NK-92 (cell line): ENCODE measurements around the gene SMCR8.
"Not testable (repeated sequence)": the region's sequence is repeated elsewhere in the genome, so short reads cannot be mapped to it uniquely, and the experiment has no call there.

Experiments
- DNase-seq: peaks from one replicate; lab custom pipeline; 2025; ENCODE audit not compliant: unreplicated experiment; lab: John Stamatoyannopoulos, UW

Gene SMCR8

GRCh38 chr17:18315961-18316360, 868 bp downstream of the SMCR8 start:
- no peak for DNase-seq

- DNase-seq, result no peak
Observed at GRCh38 chr17:18318117-18318516, 3.0 kb downstream of the SMCR8 start.

- DNase-seq, result no peak
Observed at GRCh38 chr17:18318771-18319450, 3.8 kb downstream of the SMCR8 start.

- DNase-seq, result no peak
Observed at GRCh38 chr17:18319604-18320256, 4.6 kb downstream of the SMCR8 start.

GRCh38 chr17:18320301-18320700, 5.2 kb downstream of the SMCR8 start:
- DNase-seq, result no peak

GRCh38 chr17:18321309-18321708, 6.2 kb downstream of the SMCR8 start:
- DNase-seq, result no peak

GRCh38 chr17:18322522-18322921, 7.4 kb downstream of the SMCR8 start:
- no peak for DNase-seq

GRCh38 chr17:18323007-18323406, 7.9 kb downstream of the SMCR8 start:
- DNase-seq, result no peak

GRCh38 chr17:18323507-18324139, 8.5 kb downstream of the SMCR8 start:
- no peak for DNase-seq

GRCh38 chr17:18324140-18325050, 9.3 kb downstream of the SMCR8 start:
- DNase-seq, result no peak

GRCh38 chr17:18326039-18326438, 10.9 kb downstream of the SMCR8 start:
- no peak for DNase-seq

GRCh38 chr17:18326572-18326971, 11.5 kb downstream of the SMCR8 start:
- DNase-seq, result no peak

GRCh38 chr17:18327093-18327492, 12.0 kb downstream of the SMCR8 start:
- DNase-seq, result no peak

- no peak for DNase-seq
Observed at GRCh38 chr17:18327556-18327955, 12.5 kb downstream of the SMCR8 start.

GRCh38 chr17:18328643-18329204, 13.6 kb downstream of the SMCR8 start:
- no peak for DNase-seq

- no peak for DNase-seq
Observed at GRCh38 chr17:18331879-18332278, 16.8 kb downstream of the SMCR8 start.

- no peak for DNase-seq
Observed at GRCh38 chr17:18332909-18333489, 17.9 kb downstream of the SMCR8 start.

GRCh38 chr17:18338158-18338557, 23.1 kb downstream of the SMCR8 start:
- not testable (repeated sequence) for DNase-seq

- no peak for DNase-seq
Observed at GRCh38 chr17:18339933-18340332, 24.8 kb downstream of the SMCR8 start.

GRCh38 chr17:18344021-18344420, 28.9 kb downstream of the SMCR8 start:
- DNase-seq, result no peak

- no peak for DNase-seq
Observed at GRCh38 chr17:18353541-18353940, 38.4 kb downstream of the SMCR8 start.
